Breast epithelium (tissue), 4 donors: ENCODE data around the gene NCAPD3. TPM values are rescaled to one million over a fixed set of nuclear protein-coding genes. Genes with fewer than 3 reads are reported as not detected.

ENCODE experiments used
- DNase-seq, 2 donors: peaks; one replicate each; pipeline ENCODE4 v3.0.0-alpha.2; 2019; ENCODE audit warnings: low spot score in 2 of 2
- H3K27ac ChIP-seq, 2 donors: fragments of 200-600 bp; sonication (generic) in 1 of 2; one replicate each; pipeline ENCODE4 v1.5.1; 2016 to 2019; ENCODE audit warnings: mild to moderate bottlenecking in 1 of 2
- H3K27me3 ChIP-seq, 2 donors: fragments of 200-600 bp; sonication (generic) in 1 of 2; one replicate each; pipeline versions ENCODE4 v1.5.1 to v1.6.0; 2017 to 2019; ENCODE audit warnings: control low read depth in 1 of 2, mild to moderate bottlenecking in 1 of 2
- H3K36me3 ChIP-seq: fragments of 200-600 bp; one replicate; pipeline ENCODE4 v1.5.1; 2019
- H3K4me1 ChIP-seq, 2 donors: fragments of 200-600 bp; sonication (generic); one replicate each; pipeline ENCODE4 v1.5.1; 2016 to 2019; ENCODE audit warnings: control low read depth in 1 of 2
- H3K4me3 ChIP-seq, 3 donors: fragments of 200-600 bp; sonication (generic); 1 replicate in 2 of 3; 2 replicates in 1 of 3; pipeline ENCODE4 v1.5.1; 2016 to 2019; ENCODE audit warnings: mild to moderate bottlenecking in 3 of 3, moderate library complexity in 2 of 3
- H3K9me3 ChIP-seq, 2 donors: fragments of 200-600 bp; sonication (generic) in 1 of 2; one replicate each; pipeline ENCODE4 v1.5.1; 2016 to 2019; ENCODE audit warnings: control low read depth in 1 of 2
- POLR2A ChIP-seq: fragments of 450-650 bp; IDR thresholded peaks from one replicate; pipeline ENCODE4 v1.6.1; 2016; ENCODE audit warnings: antibody characterized with exemption, mild to moderate bottlenecking, moderate library complexity
- POLR2AphosphoS5 ChIP-seq, 3 donors: sonication (generic); formaldehyde crosslinking; IDR thresholded peaks; one replicate each; pipeline ENCODE4 v1.6.1; 2017; ENCODE audit warnings: antibody characterized with exemption in 3 of 3
- intact Hi-C: fragments of 100-400 bp; cut with DNase I; formaldehyde crosslinking; loops from one replicate; pipeline ENCODE4 v1.15.1; 2023; ENCODE audit warnings: low total_unique reads
- total RNA-seq, 3 donors: library from RNA; depleted of rRNA; stranded (reverse); fragments of >200 nt; gene quantifications; one replicate each; pipeline ENCODE4 v1.1.0, GENCODE V29; 2016
- TF ChIP-seq, protein P1 (sequence below), 3 donors: fragments of 450-650 bp; IDR thresholded peaks; one replicate each; pipeline ENCODE4 v1.5.1; 2016 to 2017; ENCODE audit warnings: antibody characterized with exemption in 3 of 3, mild to moderate bottlenecking in 3 of 3, moderate library complexity in 3 of 3

NCAPD3 gene
- total RNA-seq, 3 donors from 2014 or later, result 12.0 to 16.5 (median 12.1) TPM

- Histone ChIP-seq H3K4me3 (no peak overlapping the region), H3K27me3 (no peaks in the 10 kb centered on the region), H3K36me3 (no peaks in the 10 kb centered on the region), H3K9me3 (no peaks in the 10 kb centered on the region), H3K4me1 (no peaks in the 10 kb centered on the region), H3K27ac (peak overlapping the region; percentile 30 to 43)
- intact Hi-C loops, result no loop called here
- DNase-seq, result no peak
- TF ChIP-seq POLR2AphosphoS5 (IDR thresholded peaks at IDR 0.05) (no peak), POLR2A (no peak)
- TF ChIP-seq, protein P1, sequence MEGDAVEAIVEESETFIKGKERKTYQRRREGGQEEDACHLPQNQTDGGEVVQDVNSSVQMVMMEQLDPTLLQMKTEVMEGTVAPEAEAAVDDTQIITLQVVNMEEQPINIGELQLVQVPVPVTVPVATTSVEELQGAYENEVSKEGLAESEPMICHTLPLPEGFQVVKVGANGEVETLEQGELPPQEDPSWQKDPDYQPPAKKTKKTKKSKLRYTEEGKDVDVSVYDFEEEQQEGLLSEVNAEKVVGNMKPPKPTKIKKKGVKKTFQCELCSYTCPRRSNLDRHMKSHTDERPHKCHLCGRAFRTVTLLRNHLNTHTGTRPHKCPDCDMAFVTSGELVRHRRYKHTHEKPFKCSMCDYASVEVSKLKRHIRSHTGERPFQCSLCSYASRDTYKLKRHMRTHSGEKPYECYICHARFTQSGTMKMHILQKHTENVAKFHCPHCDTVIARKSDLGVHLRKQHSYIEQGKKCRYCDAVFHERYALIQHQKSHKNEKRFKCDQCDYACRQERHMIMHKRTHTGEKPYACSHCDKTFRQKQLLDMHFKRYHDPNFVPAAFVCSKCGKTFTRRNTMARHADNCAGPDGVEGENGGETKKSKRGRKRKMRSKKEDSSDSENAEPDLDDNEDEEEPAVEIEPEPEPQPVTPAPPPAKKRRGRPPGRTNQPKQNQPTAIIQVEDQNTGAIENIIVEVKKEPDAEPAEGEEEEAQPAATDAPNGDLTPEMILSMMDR (IDR thresholded peaks at IDR 0.05), result no peak
These were observed 41.4 kb upstream of the NCAPD3 start for GRCh38 chr11:134264966-134265764.

- Histone ChIP-seq H3K36me3 (no peaks in the 10 kb centered on the region), H3K4me1 (no peaks in the 10 kb centered on the region), H3K4me3 (no peak overlapping the region), H3K9me3 (no peaks in the 10 kb centered on the region), H3K27ac (no peak overlapping the region), H3K27me3 (no peaks in the 10 kb centered on the region)
- intact Hi-C loops, result no loop called here
- TF ChIP-seq, protein P1 (IDR thresholded peaks at IDR 0.05), result peak in 1 of 3 donors; percentile 23
- TF ChIP-seq POLR2AphosphoS5 (IDR thresholded peaks at IDR 0.05), result no peak
- TF ChIP-seq POLR2A, result no peak
- no peak for DNase-seq
These were observed 38.1 kb upstream of the NCAPD3 start for GRCh38 chr11:134261626-134262488.

DNA sequence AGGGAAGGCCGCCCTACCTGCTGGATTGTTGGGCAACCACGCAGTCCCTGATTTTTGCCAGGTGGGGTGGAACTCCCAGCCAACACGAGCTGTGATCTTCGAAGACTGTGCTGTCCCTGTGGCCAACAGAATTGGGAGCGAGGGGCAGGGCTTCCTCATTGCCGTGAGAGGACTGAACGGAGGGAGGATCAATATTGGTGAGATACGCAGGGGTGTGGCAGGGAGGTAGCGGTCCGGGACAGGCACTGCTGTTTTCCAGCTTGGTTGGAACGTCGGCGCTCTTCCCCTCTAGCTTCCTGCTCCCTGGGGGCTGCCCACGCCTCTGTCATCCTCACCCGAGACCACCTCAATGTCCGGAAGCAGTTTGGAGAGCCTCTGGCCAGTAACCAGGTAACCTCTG lies 37.2 kb upstream of the NCAPD3 start:
- TF ChIP-seq, protein P1 (IDR thresholded peaks at IDR 0.05), result no peak
- no peak for TF ChIP-seq POLR2AphosphoS5 (IDR thresholded peaks at IDR 0.05)
- no peak for TF ChIP-seq POLR2A
- Histone ChIP-seq H3K27ac (peak overlapping the region in 1 of 2 donors; percentile 23), H3K36me3 (no peaks in the 10 kb centered on the region), H3K4me1 (no peaks in the 10 kb centered on the region), H3K9me3 (no peaks in the 10 kb centered on the region), H3K27me3 (no peaks in the 10 kb centered on the region), H3K4me3 (no peak overlapping the region)
- intact Hi-C loops, result no loop called here
- DNase-seq, result no peak

- TF ChIP-seq, protein P1 (IDR thresholded peaks at IDR 0.05), result no peak
- TF ChIP-seq POLR2A, result no peak
- intact Hi-C loops, result no loop called here
- no peaks in the 10 kb centered on the region for H3K36me3 ChIP-seq
These were observed 36.7 kb upstream of the NCAPD3 start for GRCh38 chr11:134260503-134260902.

GRCh38 chr11:134258577-134258976 lies 34.8 kb upstream of the NCAPD3 start:
- no peaks in the 10 kb centered on the region for H3K36me3 ChIP-seq
- DNase-seq, result no peak
- no peaks in the 10 kb centered on the region for H3K4me1 ChIP-seq
- H3K4me3 ChIP-seq, result no peak overlapping the region
- intact Hi-C loops, result no loop called here
- TF ChIP-seq POLR2A (no peak), POLR2AphosphoS5 (IDR thresholded peaks at IDR 0.05) (no peak)
- TF ChIP-seq, protein P1 (IDR thresholded peaks at IDR 0.05), result no peak
- no peaks in the 10 kb centered on the region for H3K9me3 ChIP-seq
- peak overlapping the region; percentile 10 to 54 for H3K27ac ChIP-seq
- H3K27me3 ChIP-seq, result no peaks in the 10 kb centered on the region

More at GRCh38 chr11:134260503-134260902, 36.7 kb upstream of the NCAPD3 start:
- H3K27me3 ChIP-seq, result no peaks in the 10 kb centered on the region
- H3K4me1 ChIP-seq, result no peaks in the 10 kb centered on the region
- peak overlapping the region; percentile 23 to 41 for H3K27ac ChIP-seq
- no peak overlapping the region for H3K4me3 ChIP-seq
- DNase-seq, result no peak
- H3K9me3 ChIP-seq, result no peaks in the 10 kb centered on the region
